CD4-positive, CD25-positive, alpha-beta regulatory T cell (primary cell): ENCODE results near the gene NRP1. TPM values are rescaled to one million over a fixed set of nuclear protein-coding genes. Genes with fewer than 3 reads are reported as not detected.

Source experiments
- ATAC-seq, 2 donors: fragments of 150-1000 bp; cut with Tn5 transposase; one replicate each; pipeline ENCODE4 v1.10.0; 2021; ENCODE audit warnings: low read depth in 2 of 2, moderate number of reproducible peaks in 2 of 2, moderate library complexity in 1 of 2
- DNase-seq, 3 donors: peaks; one replicate each; pipeline versions ENCODE4 v3.0.0 to v3.0.0-alpha.2; 2012 to 2022; ENCODE audit warnings: mixed read lengths in 1 of 3
- H3K27ac ChIP-seq: one replicate; pipeline ENCODE4 v1.7.0; 2013; ENCODE audit warnings: mild to moderate bottlenecking, low read length; ENCODE audit not compliant: insufficient read depth, poor library complexity, severe bottlenecking
- H3K27me3 ChIP-seq: one replicate; pipeline ENCODE4 v1.7.0; 2013; ENCODE audit warnings: low read length; ENCODE audit not compliant: control insufficient read depth, insufficient read depth
- H3K36me3 ChIP-seq: one replicate; pipeline ENCODE4 v1.7.0; 2013; ENCODE audit warnings: mild to moderate bottlenecking, low read length, moderate library complexity; ENCODE audit not compliant: control insufficient read depth, insufficient read depth
- H3K4me1 ChIP-seq: 2 replicates; pipeline ENCODE4 v1.7.0; 2013; ENCODE audit warnings: mild to moderate bottlenecking, low read length; ENCODE audit not compliant: insufficient read depth, control insufficient read depth, poor library complexity, severe bottlenecking
- H3K4me3 ChIP-seq: one replicate; pipeline ENCODE4 v1.7.0; 2013; ENCODE audit warnings: low read depth, mild to moderate bottlenecking, low read length, moderate library complexity
- H3K9me3 ChIP-seq, 2 experiments: 1 replicate in 1 of 2; 2 replicates in 1 of 2; pipeline ENCODE4 v1.7.0; 2013; ENCODE audit warnings: low read length in 2 of 2, mild to moderate bottlenecking in 1 of 2, moderate library complexity in 1 of 2; ENCODE audit not compliant: control insufficient read depth in 2 of 2
- H3K27ac Mint-ChIP-seq, 3 donors: one replicate each; pipeline ENCODE4 v1.8.0; 2020 to 2022; ENCODE audit warnings: mild to moderate bottlenecking in 3 of 3, mixed read lengths in 3 of 3, moderate library complexity in 2 of 3
- H3K27me3 Mint-ChIP-seq: one replicate; pipeline ENCODE4 v1.8.0; 2022; ENCODE audit warnings: mild to moderate bottlenecking, mixed read lengths
- H3K36me3 Mint-ChIP-seq: one replicate; pipeline ENCODE4 v1.8.0; 2020; ENCODE audit warnings: mixed read lengths
- H3K4me1 Mint-ChIP-seq, 4 donors: one replicate each; pipeline ENCODE4 v1.8.0; 2020 to 2022; ENCODE audit warnings: mixed read lengths in 4 of 4, mild to moderate bottlenecking in 1 of 4
- H3K4me3 Mint-ChIP-seq, 4 donors: one replicate each; pipeline ENCODE4 v1.8.0; 2020 to 2022; ENCODE audit warnings: mild to moderate bottlenecking in 4 of 4, mixed read lengths in 4 of 4, moderate library complexity in 3 of 4
- H3K9me3 Mint-ChIP-seq, 7 donors: one replicate each; pipeline ENCODE4 v1.8.0; 2020 to 2022; ENCODE audit warnings: mixed read lengths in 7 of 7, mild to moderate bottlenecking in 3 of 7, moderate library complexity in 2 of 7
- polyA plus RNA-seq, 4 donors: library from polyadenylated mRNA; unstranded; fragments of 300-500 nt; fragmentation: Illumina TruSeq; gene quantifications; one replicate each; pipeline ENCODE4 v1.2.3, GENCODE V29; 2021
- total RNA-seq: library from RNA; stranded (reverse); gene quantifications from one replicate; pipeline ENCODE4 v1.2.3, GENCODE V29; 2022

The NRP1 gene
- total and polyA plus RNA-seq, 5 donors from 2014 or later, result 0.05 TPM; not detected in 4

- Mint-ChIP-seq H3K9me3 (peaks cover 0 to 3% (median 0%) of the 10 kb centered on the region in 7 donors), H3K4me3 (no peak overlapping the region), H3K27me3 (peaks cover 19% of the 10 kb centered on the region), H3K36me3 (no peaks in the 10 kb centered on the region), H3K27ac (no peak overlapping the region), H3K4me1 (peaks cover 0 to 2% (median 0%) of the 10 kb centered on the region in 4 donors)
- H3K27ac ChIP-seq, result no peak overlapping the region
- no peaks in the 10 kb centered on the region for H3K36me3 ChIP-seq
- ATAC-seq (no peak), DNase-seq (no peak)
- H3K27me3 ChIP-seq, result peaks cover 9% of the 10 kb centered on the region
- H3K9me3 ChIP-seq, result no peaks in the 10 kb centered on the region
- H3K4me3 ChIP-seq, result no peak overlapping the region
- no peaks in the 10 kb centered on the region for H3K4me1 ChIP-seq
These were observed 23.5 kb upstream of the NRP1 start for GRCh38 chr10:33358016-33358415.

- DNase-seq (no peak), ATAC-seq (no peak)
- Histone ChIP-seq H3K36me3 (no peaks in the 10 kb centered on the region), H3K27ac (no peak overlapping the region), H3K4me3 (no peak overlapping the region), H3K4me1 (no peaks in the 10 kb centered on the region), H3K9me3 (no peaks in the 10 kb centered on the region), H3K27me3 (peaks cover 17% of the 10 kb centered on the region)
- no peaks in the 10 kb centered on the region for H3K36me3 Mint-ChIP-seq
- no peaks in the 10 kb centered on the region for H3K4me1 Mint-ChIP-seq
- peaks cover 19% of the 10 kb centered on the region for H3K27me3 Mint-ChIP-seq
- H3K4me3 Mint-ChIP-seq, result no peak overlapping the region
- no peak overlapping the region for H3K27ac Mint-ChIP-seq
- H3K9me3 Mint-ChIP-seq, result peaks cover 0 to 3% (median 0%) of the 10 kb centered on the region in 7 donors
These were observed 20.8 kb upstream of the NRP1 start for GRCh38 chr10:33355274-33355673.

- H3K9me3 ChIP-seq, result no peaks in the 10 kb centered on the region
- no peak overlapping the region for H3K4me3 ChIP-seq
- no peaks in the 10 kb centered on the region for H3K36me3 Mint-ChIP-seq
- ATAC-seq (no peak), DNase-seq (no peak)
- no peaks in the 10 kb centered on the region for H3K9me3 Mint-ChIP-seq
- no peaks in the 10 kb centered on the region for H3K4me1 ChIP-seq
- H3K27me3 ChIP-seq, result peaks cover 17% of the 10 kb centered on the region
- no peaks in the 10 kb centered on the region for H3K36me3 ChIP-seq
- no peak overlapping the region for H3K27ac Mint-ChIP-seq
- H3K4me1 Mint-ChIP-seq, result no peaks in the 10 kb centered on the region
- no peak overlapping the region for H3K4me3 Mint-ChIP-seq
- peaks cover 16% of the 10 kb centered on the region for H3K27me3 Mint-ChIP-seq
- H3K27ac ChIP-seq, result no peak overlapping the region
These were observed 19.4 kb upstream of the NRP1 start for GRCh38 chr10:33353853-33354252.

- H3K9me3 Mint-ChIP-seq, result no peaks in the 10 kb centered on the region
- DNase-seq (no peak), ATAC-seq (no peak)
- no peaks in the 10 kb centered on the region for H3K4me1 Mint-ChIP-seq
- H3K27me3 Mint-ChIP-seq, result peaks cover 14% of the 10 kb centered on the region
- H3K36me3 Mint-ChIP-seq, result no peaks in the 10 kb centered on the region
- no peak overlapping the region for H3K4me3 Mint-ChIP-seq
- Histone ChIP-seq H3K27ac (no peak overlapping the region), H3K4me1 (no peaks in the 10 kb centered on the region), H3K36me3 (no peaks in the 10 kb centered on the region), H3K4me3 (no peak overlapping the region), H3K9me3 (no peaks in the 10 kb centered on the region), H3K27me3 (peaks cover 17% of the 10 kb centered on the region)
- H3K27ac Mint-ChIP-seq, result no peak overlapping the region
These were observed 18.9 kb upstream of the NRP1 start for GRCh38 chr10:33353334-33353733.

- Histone ChIP-seq H3K4me1 (no peaks in the 10 kb centered on the region), H3K9me3 (no peaks in the 10 kb centered on the region), H3K27ac (no peak overlapping the region), H3K27me3 (peaks cover 17% of the 10 kb centered on the region), H3K36me3 (no peaks in the 10 kb centered on the region), H3K4me3 (no peak overlapping the region)
- no peaks in the 10 kb centered on the region for H3K36me3 Mint-ChIP-seq
- H3K27me3 Mint-ChIP-seq, result peaks cover 11% of the 10 kb centered on the region
- no peaks in the 10 kb centered on the region for H3K4me1 Mint-ChIP-seq
- DNase-seq, result no peak
- no peak for ATAC-seq
- no peak overlapping the region for H3K4me3 Mint-ChIP-seq
- H3K27ac Mint-ChIP-seq, result no peak overlapping the region
- H3K9me3 Mint-ChIP-seq, result peaks cover 0 to 1% (median 0%) of the 10 kb centered on the region in 7 donors
These were observed 18.1 kb upstream of the NRP1 start for GRCh38 chr10:33352615-33353014.

GRCh38 chr10:33352175-33352574 lies 17.7 kb upstream of the NRP1 start:
- Mint-ChIP-seq H3K36me3 (no peaks in the 10 kb centered on the region), H3K27ac (no peak overlapping the region), H3K4me3 (no peak overlapping the region), H3K27me3 (peaks cover 12% of the 10 kb centered on the region), H3K9me3 (peaks cover 0 to 1% (median 0%) of the 10 kb centered on the region in 7 donors), H3K4me1 (no peaks in the 10 kb centered on the region)
- no peak for DNase-seq
- Histone ChIP-seq H3K27ac (no peak overlapping the region), H3K4me3 (no peak overlapping the region), H3K4me1 (no peaks in the 10 kb centered on the region), H3K36me3 (no peaks in the 10 kb centered on the region), H3K27me3 (peaks cover 17% of the 10 kb centered on the region), H3K9me3 (no peaks in the 10 kb centered on the region)
- no peak for ATAC-seq

- Mint-ChIP-seq H3K4me3 (no peak overlapping the region), H3K27ac (no peak overlapping the region), H3K4me1 (no peaks in the 10 kb centered on the region), H3K36me3 (no peaks in the 10 kb centered on the region), H3K9me3 (peaks cover 0 to 1% (median 0%) of the 10 kb centered on the region in 7 donors), H3K27me3 (peaks cover 20% of the 10 kb centered on the region)
- Histone ChIP-seq H3K4me3 (no peak overlapping the region), H3K27ac (no peak overlapping the region), H3K27me3 (peaks cover 19% of the 10 kb centered on the region), H3K9me3 (no peaks in the 10 kb centered on the region), H3K4me1 (no peaks in the 10 kb centered on the region), H3K36me3 (no peaks in the 10 kb centered on the region)
- no peak for ATAC-seq
- no peak for DNase-seq
These were observed 15.6 kb upstream of the NRP1 start for GRCh38 chr10:33350041-33350440.

- no peak overlapping the region for H3K4me3 ChIP-seq
- H3K27ac ChIP-seq, result no peak overlapping the region
- no peaks in the 10 kb centered on the region for H3K4me1 Mint-ChIP-seq
- H3K27me3 ChIP-seq, result peaks cover 19% of the 10 kb centered on the region
- H3K27ac Mint-ChIP-seq, result no peak overlapping the region
- no peaks in the 10 kb centered on the region for H3K4me1 ChIP-seq
- DNase-seq, result no peak
- H3K9me3 ChIP-seq, result no peaks in the 10 kb centered on the region
- H3K36me3 ChIP-seq, result no peaks in the 10 kb centered on the region
- peaks cover 26% of the 10 kb centered on the region for H3K27me3 Mint-ChIP-seq
- H3K36me3 Mint-ChIP-seq, result no peaks in the 10 kb centered on the region
- no peak for ATAC-seq
- peaks cover 0 to 6% (median 1%) of the 10 kb centered on the region in 7 donors for H3K9me3 Mint-ChIP-seq
- no peak overlapping the region for H3K4me3 Mint-ChIP-seq
These were observed 14.8 kb upstream of the NRP1 start for GRCh38 chr10:33349268-33349667.
